Left ventricle myocardium inferior (tissue), 1 donor: Measurements from ENCODE around the gene NUTM1. TPM values are rescaled to one million over a fixed set of nuclear protein-coding genes. Genes with fewer than 3 reads are reported as not detected.
"Not testable (repeated sequence)": the region's sequence is repeated elsewhere in the genome, so short reads cannot be mapped to it uniquely, and the experiment has no call there.

Source experiments
- DNase-seq: peaks from one replicate; pipeline ENCODE4 v3.0.0-alpha.2; 2020
- H3K27ac ChIP-seq: fragments of 200-600 bp; replicated peaks from 2 replicates; pipeline ENCODE4 v1.8.0; 2021
- H3K27me3 ChIP-seq: fragments of 200-600 bp; 2 replicates; pipeline ENCODE4 v1.8.0; 2021; ENCODE audit warnings: low read depth
- H3K36me3 ChIP-seq: fragments of 200-600 bp; 2 replicates; pipeline ENCODE4 v1.8.0; 2021
- H3K4me1 ChIP-seq: fragments of 200-600 bp; 2 replicates; pipeline ENCODE4 v1.8.0; 2021
- H3K4me3 ChIP-seq: fragments of 200-600 bp; 2 replicates; pipeline ENCODE4 v1.8.0; 2021; ENCODE audit warnings: mild to moderate bottlenecking, moderate library complexity
- H3K9me3 ChIP-seq: fragments of 200-600 bp; replicated peaks from 2 replicates; pipeline ENCODE4 v1.8.0; 2021
- intact Hi-C: fragments of 100-400 bp; cut with micrococcal nuclease; formaldehyde crosslinking; loops from one replicate; pipeline ENCODE4 v1.11.0; 2022
- total RNA-seq: library from RNA; stranded (reverse); fragmentation: NEBNext Ultra II Directional; extraction: Animal tissue kit (Norgen Biotek cat#: 25700); gene quantifications from one replicate; pipeline ENCODE4 v1.2.1, GENCODE V29; 2021
- TF ChIP-seq, protein P1 (sequence below): fragments of 200-600 bp; IDR thresholded peaks from 2 replicates; pipeline ENCODE4 v1.8.0; 2021; ENCODE audit warnings: antibody characterized with exemption, mild to moderate bottlenecking, borderline replicate concordance
- donor health status: DM: no; HTN: yes; CAD: no; lungs with severe emphysema.

The NUTM1 gene
- total RNA-seq, 1 donor from 2014 or later, result not detected

DNA sequence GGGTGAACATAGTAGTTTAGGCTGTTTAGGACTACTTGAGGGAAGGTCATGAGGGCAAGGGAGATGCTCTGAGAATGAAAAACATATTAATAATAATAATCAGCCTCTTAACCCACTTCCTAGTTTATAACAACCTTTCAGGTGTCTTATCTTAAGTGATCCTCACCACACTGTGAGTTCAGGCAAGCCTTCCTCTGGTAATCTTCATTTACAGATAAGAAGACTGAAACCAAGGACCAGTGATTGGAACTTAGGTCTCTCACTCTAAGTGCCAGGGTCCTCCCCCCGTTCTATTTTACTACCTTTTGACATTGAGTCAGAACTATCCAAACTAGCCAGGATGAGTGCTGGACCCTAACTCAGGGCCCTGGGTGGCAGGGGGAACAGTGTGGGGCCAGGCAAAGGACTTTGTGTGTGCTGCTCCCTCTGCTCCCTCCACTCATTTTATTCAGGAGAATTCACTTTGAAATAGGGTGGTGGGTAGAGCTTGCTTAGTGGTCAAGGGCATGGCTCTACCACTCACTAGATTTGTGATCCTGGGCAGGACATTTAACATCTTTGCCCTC is 5.7 kb downstream of the NUTM1 start:
- TF ChIP-seq, protein P1, sequence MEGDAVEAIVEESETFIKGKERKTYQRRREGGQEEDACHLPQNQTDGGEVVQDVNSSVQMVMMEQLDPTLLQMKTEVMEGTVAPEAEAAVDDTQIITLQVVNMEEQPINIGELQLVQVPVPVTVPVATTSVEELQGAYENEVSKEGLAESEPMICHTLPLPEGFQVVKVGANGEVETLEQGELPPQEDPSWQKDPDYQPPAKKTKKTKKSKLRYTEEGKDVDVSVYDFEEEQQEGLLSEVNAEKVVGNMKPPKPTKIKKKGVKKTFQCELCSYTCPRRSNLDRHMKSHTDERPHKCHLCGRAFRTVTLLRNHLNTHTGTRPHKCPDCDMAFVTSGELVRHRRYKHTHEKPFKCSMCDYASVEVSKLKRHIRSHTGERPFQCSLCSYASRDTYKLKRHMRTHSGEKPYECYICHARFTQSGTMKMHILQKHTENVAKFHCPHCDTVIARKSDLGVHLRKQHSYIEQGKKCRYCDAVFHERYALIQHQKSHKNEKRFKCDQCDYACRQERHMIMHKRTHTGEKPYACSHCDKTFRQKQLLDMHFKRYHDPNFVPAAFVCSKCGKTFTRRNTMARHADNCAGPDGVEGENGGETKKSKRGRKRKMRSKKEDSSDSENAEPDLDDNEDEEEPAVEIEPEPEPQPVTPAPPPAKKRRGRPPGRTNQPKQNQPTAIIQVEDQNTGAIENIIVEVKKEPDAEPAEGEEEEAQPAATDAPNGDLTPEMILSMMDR, result no peak

DNA sequence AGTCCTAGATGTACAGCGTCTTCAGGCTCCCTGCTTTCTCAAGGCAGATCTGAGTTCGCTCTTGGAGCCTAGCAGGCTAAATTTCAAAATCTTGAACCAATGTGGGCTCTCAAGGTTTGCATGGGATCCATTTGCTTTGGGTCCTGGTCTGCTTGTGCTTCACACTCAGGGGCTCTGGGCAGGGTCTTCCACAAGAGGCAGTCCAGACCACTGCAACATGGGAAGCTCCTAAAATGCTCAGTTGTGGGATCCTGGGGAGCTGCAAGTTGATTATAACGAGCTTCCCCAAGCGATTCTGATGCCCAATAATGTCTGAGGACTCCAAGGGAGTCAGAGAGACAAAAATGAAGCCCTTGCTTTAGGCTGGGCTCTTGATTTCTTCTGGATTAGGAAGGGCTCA is 6.7 kb downstream of the NUTM1 start:
- H3K9me3 ChIP-seq, result no peaks in the 10 kb centered on the region
- no peaks in the 10 kb centered on the region for H3K4me1 ChIP-seq
- H3K4me3 ChIP-seq, result no peak overlapping the region
- TF ChIP-seq, protein P1, result no peak
- intact Hi-C loops, result no loop called here
- H3K27ac ChIP-seq, result no peak overlapping the region
- DNase-seq, result no peak
- no peaks in the 10 kb centered on the region for H3K27me3 ChIP-seq
- no peaks in the 10 kb centered on the region for H3K36me3 ChIP-seq

More for the DNA sequence above, 5.7 kb downstream of the NUTM1 start:
- Histone ChIP-seq H3K27me3 (no peaks in the 10 kb centered on the region), H3K4me1 (no peaks in the 10 kb centered on the region), H3K4me3 (no peak overlapping the region), H3K36me3 (no peaks in the 10 kb centered on the region), H3K9me3 (no peaks in the 10 kb centered on the region), H3K27ac (no peak overlapping the region)
- intact Hi-C loops, result no loop called here
- no peak for DNase-seq

DNA sequence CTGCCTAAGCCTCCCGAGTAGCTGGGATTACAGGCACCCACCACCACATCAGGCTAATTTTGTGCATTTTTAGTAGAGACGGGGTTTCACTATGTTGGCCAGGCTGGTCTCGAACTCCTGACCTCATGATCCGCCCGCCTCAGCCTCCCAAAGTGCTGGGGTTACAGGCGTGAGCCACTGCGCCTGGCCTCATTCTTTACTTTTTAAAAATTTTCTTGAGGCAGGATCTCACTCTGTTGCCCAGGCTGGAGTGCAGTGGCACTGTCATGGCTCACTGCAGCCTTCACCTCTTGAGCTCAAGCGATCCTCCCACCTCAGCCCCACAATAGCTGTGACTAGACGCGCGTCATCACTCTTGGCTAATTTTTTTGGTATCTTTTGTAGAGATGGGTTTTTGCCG is 9.9 kb downstream of the NUTM1 start:
- DNase-seq, H3K27ac ChIP-seq, intact Hi-C loops, H3K27me3 ChIP-seq, H3K9me3 ChIP-seq, H3K4me1 ChIP-seq, H3K4me3 ChIP-seq: not testable (repeated sequence)
- H3K36me3 ChIP-seq, result peaks cover 14% of the 10 kb centered on the region

DNA sequence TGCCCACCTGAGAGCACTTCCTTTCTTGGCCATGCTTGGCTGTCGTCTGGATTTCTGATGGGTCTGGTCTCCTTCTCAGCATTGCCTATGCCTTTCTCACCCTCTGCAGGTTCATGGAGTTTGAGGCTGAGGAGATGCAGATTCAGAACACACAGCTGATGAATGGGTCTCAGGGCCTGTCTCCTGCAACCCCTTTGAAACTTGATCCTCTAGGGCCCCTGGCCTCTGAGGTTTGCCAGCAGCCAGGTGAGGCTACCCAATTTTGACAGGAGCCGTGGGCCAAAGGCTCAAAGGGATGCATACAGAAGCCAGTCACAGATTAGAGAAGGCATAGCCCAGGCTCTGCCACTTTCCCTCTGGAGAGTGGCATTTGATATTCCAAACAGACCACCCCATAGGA is 10.5 kb downstream of the NUTM1 start:
- Histone ChIP-seq H3K9me3 (no peaks in the 10 kb centered on the region), H3K36me3 (peaks cover 21% of the 10 kb centered on the region), H3K4me3 (no peak overlapping the region), H3K27ac (no peak overlapping the region), H3K4me1 (no peaks in the 10 kb centered on the region), H3K27me3 (no peaks in the 10 kb centered on the region)
- TF ChIP-seq, protein P1, result no peak
- DNase-seq, result no peak
- intact Hi-C loops, result no loop called here

DNA sequence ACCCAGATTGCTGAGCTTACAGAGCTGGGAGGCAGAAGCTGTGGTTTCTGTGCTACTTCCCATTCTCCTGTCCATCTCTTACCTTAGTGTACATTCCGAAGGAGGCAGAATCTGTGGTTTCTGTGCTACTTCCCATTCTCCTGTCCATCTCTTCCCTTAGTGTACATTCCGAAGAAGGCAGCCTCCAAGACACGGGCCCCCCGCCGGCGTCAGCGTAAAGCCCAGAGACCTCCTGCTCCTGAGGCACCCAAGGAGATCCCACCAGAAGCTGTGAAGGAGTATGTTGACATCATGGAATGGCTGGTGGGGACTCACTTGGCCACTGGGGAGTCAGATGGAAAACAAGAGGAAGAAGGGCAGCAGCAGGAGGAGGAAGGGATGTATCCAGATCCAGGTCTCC is 11.2 kb downstream of the NUTM1 start:
- H3K27me3 ChIP-seq, result no peaks in the 10 kb centered on the region
- no peak overlapping the region for H3K27ac ChIP-seq
- H3K9me3 ChIP-seq, result no peaks in the 10 kb centered on the region
- peaks cover 27% of the 10 kb centered on the region for H3K36me3 ChIP-seq
- TF ChIP-seq, protein P1, result no peak
- no peak overlapping the region for H3K4me3 ChIP-seq
- no peaks in the 10 kb centered on the region for H3K4me1 ChIP-seq
- DNase-seq, result no peak
- intact Hi-C loops, result no loop called here

DNA sequence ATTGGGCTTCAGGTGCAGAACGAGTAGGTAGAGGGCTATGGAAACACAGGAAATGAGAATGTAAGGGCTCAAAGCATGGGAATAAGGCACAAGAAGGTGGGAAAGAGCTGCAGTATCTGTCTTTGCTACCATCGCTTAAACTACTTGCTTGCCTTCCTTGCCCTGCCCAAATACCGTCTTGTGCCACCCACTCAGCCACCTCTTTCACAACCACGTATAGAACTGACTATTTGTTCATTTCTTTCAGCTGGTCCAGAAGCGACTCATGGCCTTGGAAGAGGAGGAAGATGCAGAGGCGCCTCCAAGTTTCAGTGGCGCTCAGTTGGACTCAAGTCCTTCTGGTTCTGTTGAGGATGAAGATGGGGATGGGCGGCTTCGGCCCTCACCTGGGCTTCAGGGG is 12.1 kb downstream of the NUTM1 start:
- no peak overlapping the region for H3K4me3 ChIP-seq
- TF ChIP-seq, protein P1, result no peak
- no peaks in the 10 kb centered on the region for H3K9me3 ChIP-seq
- no peaks in the 10 kb centered on the region for H3K27me3 ChIP-seq
- no peak for DNase-seq
- peaks cover 37% of the 10 kb centered on the region for H3K36me3 ChIP-seq
- no peak overlapping the region for H3K27ac ChIP-seq
- H3K4me1 ChIP-seq, result no peaks in the 10 kb centered on the region
- intact Hi-C loops, result no loop called here
